Esophagus muscularis mucosa (tissue), 4 donors: ENCODE data around the gene RHBDD1. TPM values are rescaled to one million over a fixed set of nuclear protein-coding genes. Genes with fewer than 3 reads are reported as not detected.

Experiments used
- DNase-seq: peaks from one replicate; pipeline ENCODE4 v3.0.0-alpha.2; 2017; ENCODE audit errors: extremely low spot score
- H3K27ac ChIP-seq, 4 donors: fragments of 200-600 bp; sonication (generic); replicated peaks in 1 of 4; 1 replicate in 3 of 4; 2 replicates in 1 of 4; pipeline ENCODE4 v1.5.1; 2016 to 2019; ENCODE audit warnings: mild to moderate bottlenecking in 1 of 4
- H3K27me3 ChIP-seq, 4 donors: fragments of 200-600 bp; sonication (generic); one replicate each; pipeline versions ENCODE4 v1.5.1 to v1.6.0; 2016 to 2019
- H3K36me3 ChIP-seq, 4 donors: fragments of 200-600 bp; sonication (generic); one replicate each; pipeline ENCODE4 v1.5.1; 2016 to 2019
- H3K4me1 ChIP-seq, 4 donors: fragments of 200-600 bp; sonication (generic); one replicate each; pipeline ENCODE4 v1.5.1; 2016 to 2019
- H3K4me3 ChIP-seq, 4 donors: fragments of 200-600 bp; sonication (generic); 1 replicate in 2 of 4; 2 replicates in 2 of 4; pipeline ENCODE4 v1.5.1; 2016 to 2019; ENCODE audit warnings: mild to moderate bottlenecking in 4 of 4, moderate library complexity in 1 of 4
- H3K9me3 ChIP-seq, 4 donors: fragments of 200-600 bp; sonication (generic); 1 replicate in 3 of 4; 2 replicates in 1 of 4; pipeline ENCODE4 v1.5.1; 2016 to 2019
- EP300 ChIP-seq: sonication (generic); formaldehyde crosslinking; IDR thresholded peaks from one replicate; pipeline ENCODE4 v1.6.1; 2017; ENCODE audit warnings: antibody characterized with exemption
- POLR2A ChIP-seq: fragments of 450-650 bp; IDR thresholded peaks from one replicate; pipeline ENCODE4 v1.6.1; 2017; ENCODE audit warnings: antibody characterized with exemption, moderate library complexity, mild to moderate bottlenecking, low read depth
- POLR2AphosphoS5 ChIP-seq, 2 donors: sonication (generic); formaldehyde crosslinking; IDR thresholded peaks; one replicate each; pipeline ENCODE4 v1.6.1; 2017; ENCODE audit warnings: antibody characterized with exemption in 2 of 2
- WGBS: methylation state at CpG from one replicate; pipeline ENCODE4 v1.1.5; 2018; 5-methylcytosine and 5-hydroxymethylcytosine counted together
- intact Hi-C: fragments of 100-400 bp; cut with DNase I; formaldehyde crosslinking; loops from one replicate; pipeline ENCODE4 v1.15.1; 2023
- total RNA-seq, 4 donors: library from RNA; depleted of rRNA; stranded (reverse); fragments of >200 nt; gene quantifications; one replicate each; pipeline versions ENCODE4 v1.1.0 to v1.2.1, GENCODE V29; 2016
- TF ChIP-seq, protein P1 (sequence below), 3 experiments: fragments of 200-600 bp in 2 of 3; fragments of 450-650 bp in 1 of 3; sonication (generic) in 2 of 3; IDR thresholded peaks; one replicate each; pipeline ENCODE4 v1.5.1; 2017 to 2019; ENCODE audit warnings: antibody characterized with exemption in 3 of 3, mild to moderate bottlenecking in 2 of 3, moderate library complexity in 1 of 3

Gene RHBDD1
- total RNA-seq, 4 donors from 2014 or later = 18.3 to 24.9 (median 22.2) TPM

DNA sequence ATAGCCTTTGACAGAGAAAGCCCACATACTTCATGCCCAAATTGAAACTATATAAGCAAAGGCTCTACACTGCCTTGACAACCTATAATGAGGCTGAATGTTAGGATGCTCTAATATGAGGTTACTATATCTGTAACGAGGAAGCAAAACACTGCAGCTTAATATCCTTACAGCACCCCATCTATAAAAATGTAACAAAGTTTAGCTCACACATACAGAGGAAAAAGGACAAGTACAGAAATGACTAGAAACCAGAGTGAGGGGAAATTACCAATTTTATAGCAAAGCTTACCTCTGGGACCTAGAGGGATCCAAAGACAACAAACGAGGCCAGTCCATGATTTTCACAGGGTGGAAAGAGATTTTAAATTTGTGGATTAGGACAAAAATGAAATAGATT is 189.7 kb downstream of the RHBDD1 start:
- no peak for TF ChIP-seq EP300
- TF ChIP-seq, protein P1, sequence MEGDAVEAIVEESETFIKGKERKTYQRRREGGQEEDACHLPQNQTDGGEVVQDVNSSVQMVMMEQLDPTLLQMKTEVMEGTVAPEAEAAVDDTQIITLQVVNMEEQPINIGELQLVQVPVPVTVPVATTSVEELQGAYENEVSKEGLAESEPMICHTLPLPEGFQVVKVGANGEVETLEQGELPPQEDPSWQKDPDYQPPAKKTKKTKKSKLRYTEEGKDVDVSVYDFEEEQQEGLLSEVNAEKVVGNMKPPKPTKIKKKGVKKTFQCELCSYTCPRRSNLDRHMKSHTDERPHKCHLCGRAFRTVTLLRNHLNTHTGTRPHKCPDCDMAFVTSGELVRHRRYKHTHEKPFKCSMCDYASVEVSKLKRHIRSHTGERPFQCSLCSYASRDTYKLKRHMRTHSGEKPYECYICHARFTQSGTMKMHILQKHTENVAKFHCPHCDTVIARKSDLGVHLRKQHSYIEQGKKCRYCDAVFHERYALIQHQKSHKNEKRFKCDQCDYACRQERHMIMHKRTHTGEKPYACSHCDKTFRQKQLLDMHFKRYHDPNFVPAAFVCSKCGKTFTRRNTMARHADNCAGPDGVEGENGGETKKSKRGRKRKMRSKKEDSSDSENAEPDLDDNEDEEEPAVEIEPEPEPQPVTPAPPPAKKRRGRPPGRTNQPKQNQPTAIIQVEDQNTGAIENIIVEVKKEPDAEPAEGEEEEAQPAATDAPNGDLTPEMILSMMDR (IDR thresholded peaks at IDR 0.05) = no peak
- TF ChIP-seq POLR2AphosphoS5 (IDR thresholded peaks at IDR 0.05) = no peak
- no peak for TF ChIP-seq POLR2A
- Histone ChIP-seq H3K27ac (no peak overlapping the region), H3K27me3 (no peaks in the 10 kb centered on the region), H3K9me3 (no peaks in the 10 kb centered on the region), H3K4me3 (no peak overlapping the region), H3K36me3 (no peaks in the 10 kb centered on the region), H3K4me1 (no peaks in the 10 kb centered on the region)
- no peak for DNase-seq
- WGBS = 69% methylated on average over 2 of the region's 2 CpGs
- intact Hi-C loops = no loop called here

GRCh38 chr2:227029426-227030105 is 193.7 kb downstream of the RHBDD1 start:
- Histone ChIP-seq H3K36me3 (no peaks in the 10 kb centered on the region), H3K27ac (no peak overlapping the region), H3K4me1 (peaks cover 0 to 8% (median 2%) of the 10 kb centered on the region in 4 donors), H3K27me3 (no peaks in the 10 kb centered on the region), H3K9me3 (no peaks in the 10 kb centered on the region), H3K4me3 (no peak overlapping the region)
- TF ChIP-seq, protein P1 (IDR thresholded peaks at IDR 0.05) = no peak
- TF ChIP-seq EP300 (no peak), POLR2A (no peak), POLR2AphosphoS5 (IDR thresholded peaks at IDR 0.05) (no peak)
- DNase-seq = no peak
- intact Hi-C loops = no loop called here
- WGBS = 87% methylated on average over 3 of the region's 3 CpGs

- H3K36me3 ChIP-seq = no peaks in the 10 kb centered on the region
- H3K27ac ChIP-seq = no peak overlapping the region
- H3K9me3 ChIP-seq = no peaks in the 10 kb centered on the region
- no peak overlapping the region for H3K4me3 ChIP-seq
- H3K4me1 ChIP-seq = peaks cover 0 to 8% (median 2%) of the 10 kb centered on the region in 4 donors
- no peak for TF ChIP-seq POLR2A
- WGBS = 86% methylated on average over 2 of the region's 2 CpGs
- intact Hi-C loops = no loop called here
- DNase-seq = no peak
- no peaks in the 10 kb centered on the region for H3K27me3 ChIP-seq
Measured at GRCh38 chr2:227030789-227031188, 194.9 kb downstream of the RHBDD1 start.

- H3K36me3 ChIP-seq = no peaks in the 10 kb centered on the region
- WGBS = 76% methylated on average over 3 of the region's 3 CpGs
- DNase-seq = no peak
- intact Hi-C loops = no loop called here
- H3K4me1 ChIP-seq = peaks cover 0 to 8% (median 2%) of the 10 kb centered on the region in 4 donors
- H3K27ac ChIP-seq = no peak overlapping the region
- no peaks in the 10 kb centered on the region for H3K27me3 ChIP-seq
- H3K9me3 ChIP-seq = no peaks in the 10 kb centered on the region
- no peak for TF ChIP-seq EP300
- no peak for TF ChIP-seq POLR2A
- TF ChIP-seq, protein P1 (IDR thresholded peaks at IDR 0.05) = no peak
- no peak for TF ChIP-seq POLR2AphosphoS5 (IDR thresholded peaks at IDR 0.05)
- no peak overlapping the region for H3K4me3 ChIP-seq
Measured at GRCh38 chr2:227031379-227031778, 195.5 kb downstream of the RHBDD1 start.

DNA sequence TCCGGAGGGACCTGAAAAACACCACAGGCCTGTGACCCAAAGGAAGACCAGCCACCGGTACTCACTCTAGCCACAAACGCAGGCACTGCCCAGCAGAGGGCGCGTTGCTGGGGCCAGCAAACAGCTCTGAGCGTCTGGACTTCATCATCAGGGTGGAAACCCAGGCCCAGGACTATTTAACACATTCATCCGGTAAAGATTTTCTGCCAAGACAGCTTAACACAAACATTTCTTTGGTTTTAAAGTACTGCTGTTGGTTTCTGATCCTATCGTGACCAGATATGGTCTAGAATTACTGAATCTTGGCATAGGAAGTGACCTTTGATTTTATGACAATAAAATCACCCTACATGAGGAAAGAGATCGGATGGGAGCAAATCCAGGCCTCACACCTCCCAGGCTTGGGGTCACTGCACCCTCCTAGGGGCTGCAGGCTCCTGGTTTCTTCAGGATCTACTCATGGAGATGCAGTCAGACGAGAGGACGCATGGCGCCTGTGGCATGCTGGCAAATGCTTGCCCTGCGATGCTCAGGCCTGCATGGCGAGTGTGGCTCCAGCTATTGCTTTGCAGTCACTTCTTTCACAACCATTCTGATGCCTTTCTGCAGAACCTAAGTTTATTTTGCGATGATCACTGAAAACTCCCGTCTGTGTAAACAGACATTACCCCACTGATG is 197.8 kb downstream of the RHBDD1 start:
- H3K27ac ChIP-seq = no peak overlapping the region
- intact Hi-C loops = no loop called here
- TF ChIP-seq, protein P1 (IDR thresholded peaks at IDR 0.05) = peak in 2 of 3 experiments; percentile 11 to 33
- TF ChIP-seq EP300 (no peak), POLR2A (no peak), POLR2AphosphoS5 (IDR thresholded peaks at IDR 0.05) (no peak)
- H3K36me3 ChIP-seq = no peaks in the 10 kb centered on the region
- WGBS = 67% methylated on average over 10 of the region's 16 CpGs
- peaks cover 0 to 8% (median 2%) of the 10 kb centered on the region in 4 donors for H3K4me1 ChIP-seq
- H3K27me3 ChIP-seq = no peaks in the 10 kb centered on the region
- no peak for DNase-seq
- H3K9me3 ChIP-seq = no peaks in the 10 kb centered on the region
- no peak overlapping the region for H3K4me3 ChIP-seq
